G401 (cell line): ENCODE measurements around the gene ACTR3C. TPM values are rescaled to one million over a fixed set of nuclear protein-coding genes. Genes with fewer than 3 reads are reported as not detected.
"Not testable (repeated sequence)": the region's sequence is repeated elsewhere in the genome, so short reads cannot be mapped to it uniquely, and the experiment has no call there.

Experiments used
- DNase-seq: peaks from one replicate; pipeline ENCODE4 v3.0.0-alpha.2; 2015; ENCODE audit warnings: low spot score
- in situ Hi-C: cut with HindIII; loops from 2 replicates; pipeline ENCODE4 v1.10.0; 2016; ENCODE audit warnings: low sequenced_read_pairs, mixed read lengths
- total RNA-seq: library from RNA; depleted of rRNA; stranded (reverse); fragments of >200 nt; shearing (Covaris generic); gene quantifications from 2 replicates; pipeline ENCODE4 v1.2.3, GENCODE V29; 2014

Gene ACTR3C
- total RNA-seq, 1 experiment from 2014 or later = 0.68 TPM

GRCh38 chr7:150297978-150298377 lies 25.4 kb downstream of the ACTR3C start:
- DNase-seq, in situ Hi-C loops: not testable (repeated sequence)

GRCh38 chr7:150296802-150297201 lies 26.5 kb downstream of the ACTR3C start:
- DNase-seq, in situ Hi-C loops: not testable (repeated sequence)

- DNase-seq, in situ Hi-C loops: not testable (repeated sequence)
Observed at GRCh38 chr7:150295614-150296013, 27.7 kb downstream of the ACTR3C start.

GRCh38 chr7:150295027-150295426 lies 28.3 kb downstream of the ACTR3C start:
- in situ Hi-C loops, DNase-seq: not testable (repeated sequence)

GRCh38 chr7:150290317-150290716 lies 33.0 kb downstream of the ACTR3C start:
- in situ Hi-C loops, DNase-seq: not testable (repeated sequence)

- DNase-seq, in situ Hi-C loops: not testable (repeated sequence)
Observed at GRCh38 chr7:150288816-150289215, 34.5 kb downstream of the ACTR3C start.

GRCh38 chr7:150287815-150288214 lies 35.5 kb downstream of the ACTR3C start:
- DNase-seq, in situ Hi-C loops: not testable (repeated sequence)

GRCh38 chr7:150285849-150286754 lies 37.2 kb downstream of the ACTR3C start:
- peak; percentile 62 for DNase-seq
- in situ Hi-C loops = not testable (repeated sequence)

- DNase-seq, in situ Hi-C loops: not testable (repeated sequence)
Observed at GRCh38 chr7:150283608-150284007, 39.7 kb downstream of the ACTR3C start.

GRCh38 chr7:150283111-150283510 lies 40.2 kb downstream of the ACTR3C start:
- in situ Hi-C loops, DNase-seq: not testable (repeated sequence)

- DNase-seq, in situ Hi-C loops: not testable (repeated sequence)
Observed at GRCh38 chr7:150281681-150282403, 41.5 kb downstream of the ACTR3C start.

GRCh38 chr7:150278383-150278782 lies 45.0 kb downstream of the ACTR3C start:
- DNase-seq, in situ Hi-C loops: not testable (repeated sequence)

- DNase-seq = peak; percentile 74
- in situ Hi-C loops = not testable (repeated sequence)
Observed at GRCh38 chr7:150276132-150276695, 47.1 kb downstream of the ACTR3C start.

GRCh38 chr7:150271898-150272297 lies 51.4 kb downstream of the ACTR3C start:
- DNase-seq, in situ Hi-C loops: not testable (repeated sequence)

- in situ Hi-C loops, DNase-seq: not testable (repeated sequence)
Observed at GRCh38 chr7:150270101-150270824, 53.1 kb downstream of the ACTR3C start.

GRCh38 chr7:150268798-150269197 lies 54.5 kb downstream of the ACTR3C start:
- DNase-seq, in situ Hi-C loops: not testable (repeated sequence)

GRCh38 chr7:150268287-150268686 lies 55.1 kb downstream of the ACTR3C start:
- DNase-seq, in situ Hi-C loops: not testable (repeated sequence)

- DNase-seq, in situ Hi-C loops: not testable (repeated sequence)
Observed at GRCh38 chr7:150266953-150267665, 56.2 kb downstream of the ACTR3C start.
